ENCODE results near the gene P2RY11.

The P2RY11 gene

GRCh38 chr19:10111405-10111811, at the start of gene P2RY11:
Gene P2RY11, plus strand, starts transcription at chr19:10111693. Its CDS starts 29 bp downstream, at chr19:10111722.
- no peak for DNase-seq

- no peak for DNase-seq
These were observed 49.7 kb upstream of the P2RY11 start for GRCh38 chr19:10061717-10062310.

GRCh38 chr19:10068205-10068604, 43.3 kb upstream of the P2RY11 start:
- no peak for DNase-seq

- no peak for DNase-seq
These were observed 42.4 kb upstream of the P2RY11 start for GRCh38 chr19:10069046-10069445.

- DNase-seq = no peak
These were observed 40.6 kb upstream of the P2RY11 start for GRCh38 chr19:10070730-10071446.

GRCh38 chr19:10074153-10074552, 37.3 kb upstream of the P2RY11 start:
- no peak for DNase-seq

GRCh38 chr19:10076535-10076934, 35.0 kb upstream of the P2RY11 start:
- no peak for DNase-seq

GRCh38 chr19:10078329-10078728, 33.2 kb upstream of the P2RY11 start:
- no peak for DNase-seq

- DNase-seq = no peak
These were observed 32.5 kb upstream of the P2RY11 start for GRCh38 chr19:10079031-10079453.

GRCh38 chr19:10083911-10084310, 27.6 kb upstream of the P2RY11 start:
- DNase-seq = no peak

- no peak for DNase-seq
These were observed 26.7 kb upstream of the P2RY11 start for GRCh38 chr19:10084803-10085202.

- DNase-seq = no peak
These were observed 25.6 kb upstream of the P2RY11 start, which contains the start of gene SHFL for GRCh38 chr19:10085641-10086590. Gene SHFL, plus strand, starts transcription at chr19:10086317. Its CDS starts 111 bp downstream, at chr19:10086428.

GRCh38 chr19:10086591-10087192, 24.8 kb upstream of the P2RY11 start:
- no peak for DNase-seq

- DNase-seq = no peak
These were observed 24.0 kb upstream of the P2RY11 start for GRCh38 chr19:10087296-10088061.

- no peak for DNase-seq
These were observed 22.4 kb upstream of the P2RY11 start for GRCh38 chr19:10088949-10089554.

GRCh38 chr19:10089801-10090375, 21.6 kb upstream of the P2RY11 start:
- DNase-seq = no peak

- DNase-seq = no peak
These were observed 20.2 kb upstream of the P2RY11 start for GRCh38 chr19:10091370-10091687.

- no peak for DNase-seq
These were observed 19.4 kb upstream of the P2RY11 start for GRCh38 chr19:10091895-10092641.

GRCh38 chr19:10092648-10093294, 18.7 kb upstream of the P2RY11 start:
- DNase-seq = no peak
